Astrocyte of the cerebellum (primary cell): ENCODE data around the gene HOXD13.

Experiments
- DNase-seq: peaks from one replicate; pipeline ENCODE4 v3.0.0-alpha.2; 2011; ENCODE audit warnings: low read depth
- H3K4me3 ChIP-seq: 2 replicates; pipeline ENCODE4 v1.5.1; 2011; ENCODE audit warnings: mild to moderate bottlenecking, low read depth, low read length, moderate library complexity
- CTCF ChIP-seq: IDR thresholded peaks from 2 replicates; pipeline ENCODE4 v1.5.1; 2012; ENCODE audit warnings: low read length, low read depth, moderate library complexity, mild to moderate bottlenecking; ENCODE audit errors: missing control alignments
- in situ Hi-C: cut with HindIII; loops from 2 replicates; pipeline ENCODE4 v1.10.0; 2017; ENCODE audit warnings: low sequenced_read_pairs

HOXD13 gene

DNA sequence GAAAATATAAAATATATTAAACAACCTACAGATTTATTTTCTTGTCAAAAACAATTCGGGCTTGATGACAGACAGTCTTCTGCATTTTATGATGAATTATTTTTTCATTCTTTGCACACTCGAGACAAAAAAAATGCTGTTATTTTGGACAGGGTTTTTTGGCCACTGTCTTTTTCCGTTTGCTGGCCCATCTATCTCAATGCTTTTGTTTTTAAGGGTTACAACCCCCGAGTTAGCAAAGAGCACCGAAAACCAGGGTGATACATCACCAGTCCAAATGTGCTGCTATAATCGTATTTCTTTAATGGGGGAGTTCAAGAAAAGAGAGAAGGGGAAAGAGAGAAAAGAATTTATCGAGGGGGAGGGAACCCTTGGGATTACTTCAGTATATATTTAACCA, 16.5 kb upstream of the HOXD13 start:
- no peak for DNase-seq
- no peak for TF ChIP-seq CTCF
- in situ Hi-C loops: loop anchor here (25.0 kb wide), 1 partner anchor 1164 kb away; no protein-coding TSS in a partner anchor
- H3K4me3 ChIP-seq: no peak overlapping the region

- no peak for TF ChIP-seq CTCF
- in situ Hi-C loops: loop anchor here (25.0 kb wide), 1 partner anchor 1164 kb away; no protein-coding TSS in a partner anchor
- no peak overlapping the region for H3K4me3 ChIP-seq
- no peak for DNase-seq
Measured at GRCh38 chr2:176076796-176077195, 15.7 kb upstream of the HOXD13 start.

DNA sequence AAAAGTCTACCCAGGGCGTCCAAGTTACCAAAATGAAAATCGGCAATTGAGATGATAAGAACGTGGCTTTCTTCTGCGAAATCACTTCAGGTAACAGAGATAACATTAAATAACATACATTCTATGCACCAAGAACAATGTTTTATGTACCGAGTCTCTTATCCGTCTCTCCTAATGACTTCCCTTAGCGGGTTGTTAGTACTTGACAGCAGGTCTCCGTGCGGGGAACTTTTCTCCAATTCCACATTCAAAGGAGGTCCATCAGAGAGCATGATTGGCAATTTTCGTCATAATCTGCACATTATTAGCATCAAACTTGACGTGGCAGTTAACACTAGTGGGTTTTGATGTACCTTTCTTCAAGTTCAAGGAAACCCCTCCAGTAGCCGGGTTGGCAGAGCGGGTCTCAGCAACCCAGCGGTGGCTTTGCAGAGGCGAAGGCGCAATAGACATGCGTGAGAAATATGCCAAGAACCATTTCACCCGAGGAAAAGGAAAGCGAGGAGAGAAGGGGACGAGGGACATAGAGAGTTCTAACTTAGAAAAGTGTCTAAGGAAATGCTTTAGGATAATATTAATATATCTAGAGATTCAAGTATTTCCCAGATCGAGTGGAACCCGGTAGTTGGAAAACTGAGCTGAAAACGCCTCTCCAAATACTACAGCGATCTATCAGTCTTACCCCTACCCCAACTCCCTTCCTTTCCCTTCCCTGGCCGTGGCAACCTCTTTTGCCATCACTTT, 13.8 kb upstream of the HOXD13 start:
- no peak for TF ChIP-seq CTCF
- no peak overlapping the region for H3K4me3 ChIP-seq
- DNase-seq: no peak
- in situ Hi-C loops: loop anchor here (25.0 kb wide), 1 partner anchor 1166 kb away; no protein-coding TSS in a partner anchor

GRCh38 chr2:176079285-176079830, 13.2 kb upstream of the HOXD13 start:
- DNase-seq: no peak
- H3K4me3 ChIP-seq: no peak overlapping the region
- no peak for TF ChIP-seq CTCF
- in situ Hi-C loops: loop anchor here (25.0 kb wide), 1 partner anchor 1167 kb away; no protein-coding TSS in a partner anchor

DNA sequence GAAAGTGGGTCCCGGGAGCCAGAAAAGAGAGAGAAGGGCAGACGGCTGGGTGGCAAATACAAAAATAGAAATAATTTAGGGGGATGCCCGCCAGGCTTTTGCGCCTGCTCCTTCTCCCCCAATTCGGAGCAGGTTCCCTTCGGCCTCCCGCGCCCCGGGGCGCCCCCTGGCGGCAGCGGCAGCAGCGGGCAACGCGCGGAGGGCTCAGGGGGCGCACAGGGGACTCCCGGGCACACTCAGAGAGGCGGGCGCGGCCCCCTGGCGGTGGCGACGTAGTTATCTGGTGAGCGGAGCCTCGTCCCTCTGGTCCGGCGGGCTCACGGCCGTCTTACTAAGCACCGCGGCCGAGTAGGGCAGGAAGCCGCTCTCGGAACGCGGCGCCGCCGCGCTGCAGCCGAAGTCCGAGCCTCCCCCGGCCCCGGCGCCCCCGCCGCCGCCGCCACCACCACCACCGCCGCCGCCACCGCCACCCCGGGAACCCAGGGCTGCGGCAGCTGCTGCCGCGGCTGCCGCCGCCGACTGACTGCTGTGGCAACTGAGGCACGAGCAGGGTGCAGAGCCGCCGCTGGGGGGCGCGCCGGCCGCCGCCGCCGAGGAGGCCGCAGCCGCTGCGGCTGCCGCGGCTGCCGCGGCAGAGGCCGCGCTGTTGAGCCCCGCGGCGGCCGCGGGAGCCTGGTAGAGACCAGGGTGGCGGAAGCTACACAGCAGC, 12.5 kb upstream of the HOXD13 start:
- in situ Hi-C loops: loop anchor here (25.0 kb wide), 1 partner anchor 1168 kb away; no protein-coding TSS in a partner anchor
- no peak for DNase-seq
- TF ChIP-seq CTCF: peak; percentile 63
- H3K4me3 ChIP-seq: no peak overlapping the region

DNA sequence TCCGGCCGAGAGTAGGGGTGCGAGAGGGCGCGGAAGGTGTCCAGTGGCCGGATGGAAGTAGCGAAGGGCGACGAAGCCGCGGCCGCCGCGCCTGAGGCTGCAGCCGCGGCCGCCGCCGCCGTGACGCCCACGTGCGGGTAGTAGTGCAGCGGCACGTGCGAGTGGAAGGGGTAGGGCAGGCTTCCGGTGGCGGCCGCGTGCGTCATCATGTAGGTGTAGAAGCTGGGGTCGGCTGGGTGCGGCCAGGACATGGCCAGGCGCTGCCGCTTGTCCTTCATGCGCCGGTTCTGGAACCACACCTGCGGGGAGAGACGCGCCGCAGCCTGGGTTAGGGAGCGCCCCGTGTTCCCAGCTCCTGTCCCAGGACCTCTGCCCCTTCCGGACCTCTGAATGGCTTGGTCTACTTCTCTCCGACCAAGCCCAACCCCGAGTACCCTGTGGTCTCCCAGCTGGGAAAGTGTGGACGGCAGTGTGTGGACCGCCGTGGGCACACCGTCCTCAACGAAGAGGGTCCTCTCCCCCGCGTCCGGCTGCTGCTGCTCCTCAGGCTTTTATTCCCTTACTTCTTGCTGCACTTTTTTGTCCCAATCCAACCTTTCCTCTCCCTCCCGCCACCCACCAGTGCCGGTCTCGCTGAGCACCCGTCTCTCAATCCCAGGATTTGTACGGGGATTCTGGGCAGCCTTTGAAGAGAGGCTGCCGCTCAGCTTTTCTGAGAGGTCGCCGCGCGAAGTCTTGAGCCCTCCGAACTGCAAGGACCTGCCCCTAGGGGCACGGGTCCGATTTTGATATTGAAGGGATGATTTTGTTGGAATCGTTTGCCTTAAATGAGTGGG, 11.8 kb upstream of the HOXD13 start:
- no peak for TF ChIP-seq CTCF
- DNase-seq: no peak
- no peak overlapping the region for H3K4me3 ChIP-seq
- in situ Hi-C loops: loop anchor here (25.0 kb wide), 1 partner anchor 1168 kb away; no protein-coding TSS in a partner anchor
